Measurements from ENCODE around the gene ITPR2. TPM values are rescaled to one million over a fixed set of nuclear protein-coding genes. Genes with fewer than 3 reads are reported as not detected.

Gene ITPR2
- total RNA-seq, 1 experiment from 2014 or later = 14.3 TPM

DNA sequence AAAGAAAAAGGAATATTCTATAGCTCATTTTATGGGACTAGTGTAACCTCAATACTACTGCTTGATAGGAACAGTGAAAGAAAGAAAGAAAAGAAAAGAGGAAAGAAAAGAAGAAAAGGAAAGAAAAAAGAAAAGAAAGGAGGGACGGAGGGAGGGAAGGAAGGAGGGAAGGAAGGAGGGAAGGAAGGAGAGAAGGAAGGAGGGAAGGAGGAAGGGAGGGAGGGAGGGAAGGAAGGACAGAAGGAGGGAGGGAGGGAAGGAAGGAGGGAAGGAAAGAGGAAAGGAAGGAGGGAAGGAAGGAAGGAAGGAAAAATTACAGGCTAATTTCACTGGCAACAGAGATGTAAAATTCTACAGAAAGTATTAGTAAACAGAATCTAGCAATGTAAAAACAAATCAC, 215.5 kb downstream of the ITPR2 start:
- no peaks in the 10 kb centered on the region for H3K9me3 Mint-ChIP-seq (ENCODE audit: unreplicated experiment)
- H3K4me1 Mint-ChIP-seq (ENCODE audit: insufficient read depth, unreplicated experiment) = no peaks in the 10 kb centered on the region
- intact Hi-C loops (cut with micrococcal nuclease) = no loop called here
- no peak for DNase-seq (ENCODE audit: unreplicated experiment)
- H3K27ac Mint-ChIP-seq (ENCODE audit: low read depth, unreplicated experiment) = no peak overlapping the region
- no peak overlapping the region for H3K4me3 Mint-ChIP-seq (ENCODE audit: unreplicated experiment)
- ChIA-PET POLR2A (interaction anchor here (0.6 kb wide), 1 partner anchor 12 kb away, joined by 3 read pairs; no protein-coding TSS in a partner anchor), CTCF (interaction anchor here (1.0 kb wide), 1 partner anchor 34 kb away, joined by 4 read pairs; no protein-coding TSS in a partner anchor)
- no peaks in the 10 kb centered on the region for H3K27me3 Mint-ChIP-seq (ENCODE audit: insufficient read depth, unreplicated experiment)
- no TSS peak for BruUV-seq (replicated peaks)
- TF ChIP-seq, protein P1, sequence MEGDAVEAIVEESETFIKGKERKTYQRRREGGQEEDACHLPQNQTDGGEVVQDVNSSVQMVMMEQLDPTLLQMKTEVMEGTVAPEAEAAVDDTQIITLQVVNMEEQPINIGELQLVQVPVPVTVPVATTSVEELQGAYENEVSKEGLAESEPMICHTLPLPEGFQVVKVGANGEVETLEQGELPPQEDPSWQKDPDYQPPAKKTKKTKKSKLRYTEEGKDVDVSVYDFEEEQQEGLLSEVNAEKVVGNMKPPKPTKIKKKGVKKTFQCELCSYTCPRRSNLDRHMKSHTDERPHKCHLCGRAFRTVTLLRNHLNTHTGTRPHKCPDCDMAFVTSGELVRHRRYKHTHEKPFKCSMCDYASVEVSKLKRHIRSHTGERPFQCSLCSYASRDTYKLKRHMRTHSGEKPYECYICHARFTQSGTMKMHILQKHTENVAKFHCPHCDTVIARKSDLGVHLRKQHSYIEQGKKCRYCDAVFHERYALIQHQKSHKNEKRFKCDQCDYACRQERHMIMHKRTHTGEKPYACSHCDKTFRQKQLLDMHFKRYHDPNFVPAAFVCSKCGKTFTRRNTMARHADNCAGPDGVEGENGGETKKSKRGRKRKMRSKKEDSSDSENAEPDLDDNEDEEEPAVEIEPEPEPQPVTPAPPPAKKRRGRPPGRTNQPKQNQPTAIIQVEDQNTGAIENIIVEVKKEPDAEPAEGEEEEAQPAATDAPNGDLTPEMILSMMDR (IDR thresholded peaks at IDR 0.05; ENCODE audit: unreplicated experiment) = no peak
- no peaks in the 10 kb centered on the region for H3K36me3 Mint-ChIP-seq (ENCODE audit: insufficient read depth, unreplicated experiment)

DNA sequence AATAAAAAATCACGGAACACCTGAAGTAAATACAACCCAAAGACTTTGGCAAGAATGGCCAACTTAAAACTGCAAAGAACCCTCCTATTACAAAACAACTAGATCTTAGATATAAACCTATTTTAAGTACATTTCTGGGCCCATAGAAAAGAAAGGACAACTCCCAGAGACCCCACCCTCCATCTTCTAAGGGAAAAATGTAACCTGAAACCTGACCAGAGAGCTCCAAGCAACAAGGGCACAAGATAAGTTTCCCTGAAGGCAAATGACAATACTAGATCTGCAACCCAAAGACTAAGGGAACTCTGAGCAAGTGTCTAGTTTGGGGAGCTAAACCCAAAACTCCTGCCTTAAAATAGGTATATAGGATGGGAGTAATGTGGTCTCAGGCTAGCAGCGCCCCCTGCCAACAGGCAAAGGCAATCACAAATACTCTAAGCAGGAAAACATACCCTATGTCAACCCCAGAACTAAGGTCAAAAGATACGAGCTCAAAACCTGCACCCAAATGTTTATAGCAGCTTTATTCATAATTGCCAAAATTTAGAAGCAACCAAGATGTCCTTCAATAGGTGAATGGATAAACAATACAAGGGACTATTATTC, 218.9 kb downstream of the ITPR2 start:
- Mint-ChIP-seq H3K4me1 (ENCODE audit: insufficient read depth, unreplicated experiment) (no peaks in the 10 kb centered on the region), H3K27ac (ENCODE audit: low read depth, unreplicated experiment) (no peak overlapping the region), H3K4me3 (ENCODE audit: unreplicated experiment) (no peak overlapping the region), H3K9me3 (ENCODE audit: unreplicated experiment) (no peaks in the 10 kb centered on the region), H3K27me3 (ENCODE audit: insufficient read depth, unreplicated experiment) (no peaks in the 10 kb centered on the region), H3K36me3 (ENCODE audit: insufficient read depth, unreplicated experiment) (no peaks in the 10 kb centered on the region)
- CTCF ChIA-PET = interaction anchor here (0.6 to 2.0 kb wide), 19 partner anchors 9 to 808 kb away, joined by 3 to 9 read pairs (median 3); no protein-coding TSS in a partner anchor
- no TSS peak for BruUV-seq (replicated peaks)
- TF ChIP-seq, protein P1 (IDR thresholded peaks at IDR 0.05; ENCODE audit: unreplicated experiment) = peak; percentile 73
- intact Hi-C loops (cut with micrococcal nuclease) = loop anchor here (1.0 kb wide), 4 partner anchors 180 to 517 kb away; no protein-coding TSS in a partner anchor
- POLR2A ChIA-PET = interaction anchor here (1.0 to 1.4 kb wide), 3 partner anchors 8 to 16 kb away, joined by 3 to 4 read pairs (median 3); no protein-coding TSS in a partner anchor
- DNase-seq (ENCODE audit: unreplicated experiment) = peak; percentile 51

DNA sequence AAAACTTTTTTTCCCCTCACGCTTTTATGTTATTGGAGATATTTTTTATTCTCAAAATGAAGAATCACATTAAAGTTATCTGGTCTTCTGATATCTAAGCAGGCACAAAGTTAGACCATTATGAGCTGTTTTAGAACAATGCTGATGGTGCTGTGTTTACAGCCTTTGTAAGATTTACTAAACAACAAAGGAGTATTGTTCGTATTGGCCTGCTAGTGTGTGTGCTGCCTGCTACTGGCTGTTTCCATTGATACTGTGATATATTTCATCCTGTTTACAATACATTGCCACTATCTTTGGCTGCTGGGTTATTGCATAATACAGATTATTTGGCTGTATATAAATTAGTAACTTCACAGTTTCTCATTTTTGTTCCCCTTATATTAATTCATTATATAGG, 220.8 kb downstream of the ITPR2 start:
- Mint-ChIP-seq H3K27ac (ENCODE audit: low read depth, unreplicated experiment) (no peak overlapping the region), H3K4me1 (ENCODE audit: insufficient read depth, unreplicated experiment) (no peaks in the 10 kb centered on the region), H3K9me3 (ENCODE audit: unreplicated experiment) (no peaks in the 10 kb centered on the region), H3K36me3 (ENCODE audit: insufficient read depth, unreplicated experiment) (no peaks in the 10 kb centered on the region), H3K27me3 (ENCODE audit: insufficient read depth, unreplicated experiment) (no peaks in the 10 kb centered on the region), H3K4me3 (ENCODE audit: unreplicated experiment) (no peak overlapping the region)
- POLR2A ChIA-PET = interaction anchor here (0.6 to 0.7 kb wide), 2 partner anchors 116 to 493 kb away, joined by 3 read pairs; no protein-coding TSS in a partner anchor
- intact Hi-C loops (cut with micrococcal nuclease) = no loop called here
- CTCF ChIA-PET = interaction anchor here (0.6 to 1.1 kb wide), 4 partner anchors 16 to 60 kb away, joined by 3 to 4 read pairs (median 3); no protein-coding TSS in a partner anchor
- no TSS peak for BruUV-seq (replicated peaks)
- TF ChIP-seq, protein P1 (IDR thresholded peaks at IDR 0.05; ENCODE audit: unreplicated experiment) = no peak
- DNase-seq (ENCODE audit: unreplicated experiment) = no peak

DNA sequence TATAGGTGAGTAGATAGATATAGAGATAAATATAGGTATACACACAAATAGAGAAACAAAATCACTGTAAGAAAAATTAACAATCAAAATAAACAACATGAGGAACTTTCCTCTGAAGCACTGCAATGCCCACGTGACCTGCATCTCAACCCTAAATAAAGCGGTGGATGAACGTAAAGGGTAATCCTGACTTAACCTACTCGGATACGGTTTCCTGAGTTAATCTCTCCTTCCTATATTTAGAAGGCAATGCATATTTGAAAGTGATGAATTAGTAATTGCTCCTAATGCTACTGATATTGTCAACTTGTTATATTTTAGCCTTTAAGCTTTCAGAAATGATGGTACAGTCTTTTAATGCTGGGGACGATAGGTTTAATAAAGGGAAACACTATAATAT, 221.4 kb downstream of the ITPR2 start:
- intact Hi-C loops (cut with micrococcal nuclease) = no loop called here
- H3K4me1 Mint-ChIP-seq (ENCODE audit: insufficient read depth, unreplicated experiment) = no peaks in the 10 kb centered on the region
- ChIA-PET CTCF (interaction anchor here (0.6 kb wide), 1 partner anchor 16 kb away, joined by 3 read pairs; no protein-coding TSS in a partner anchor), POLR2A (no interaction called here)
- H3K27me3 Mint-ChIP-seq (ENCODE audit: insufficient read depth, unreplicated experiment) = no peaks in the 10 kb centered on the region
- no peak for DNase-seq (ENCODE audit: unreplicated experiment)
- H3K4me3 Mint-ChIP-seq (ENCODE audit: unreplicated experiment) = no peak overlapping the region
- no TSS peak for BruUV-seq (replicated peaks)
- no peaks in the 10 kb centered on the region for H3K36me3 Mint-ChIP-seq (ENCODE audit: insufficient read depth, unreplicated experiment)
- no peak overlapping the region for H3K27ac Mint-ChIP-seq (ENCODE audit: low read depth, unreplicated experiment)
- TF ChIP-seq, protein P1 (IDR thresholded peaks at IDR 0.05; ENCODE audit: unreplicated experiment) = no peak
- H3K9me3 Mint-ChIP-seq (ENCODE audit: unreplicated experiment) = no peaks in the 10 kb centered on the region
